Measurements from ENCODE around the gene GBP1.

GRCh38 chr1:89047734-89048133 lies 17.3 kb downstream of the GBP1 start:
- TF ChIP-seq CTCF (IDR thresholded peaks at IDR 0.05 in 2 of 3, conservative IDR thresholded peaks at IDR 0.05 in 1 of 3; ENCODE audit: control insufficient read depth in 2 of 3, extremely low read depth in 1 of 3, insufficient read depth in 1 of 3, low read depth in 3 of 3, low read length in 3 of 3) (no peak), RCOR1 (conservative IDR thresholded peaks at IDR 0.05; ENCODE audit: low read depth, low read length) (no peak), MAX (IDR thresholded peaks at IDR 0.05; ENCODE audit: low read depth, low read length) (no peak), POLR2A (IDR thresholded peaks at IDR 0.05; ENCODE audit: low read depth, low read length) (no peak), MEF2A (IDR thresholded peaks at IDR 0.05; ENCODE audit: insufficient read depth, low read depth, low read length) (no peak), E2F8 (IDR thresholded peaks at IDR 0.05; ENCODE audit: low read depth, partially characterized antibody) (no peak), RAD21 (IDR thresholded peaks at IDR 0.05; ENCODE audit: insufficient read depth, low read depth, low read length) (no peak), REST (IDR thresholded peaks at IDR 0.05; ENCODE audit: low read depth, low read length) (no peak), MXI1 (IDR thresholded peaks at IDR 0.05; ENCODE audit: low read depth, low read length) (no peak), FOXK2 (IDR thresholded peaks at IDR 0.05) (no peak), IKZF1 (conservative IDR thresholded peaks at IDR 0.05) (no peak), RAD51 (IDR thresholded peaks at IDR 0.05) (no peak)
